Measurements from ENCODE around the gene FLNC. TPM values are rescaled to one million over a fixed set of nuclear protein-coding genes. Genes with fewer than 3 reads are reported as not detected.

Gene FLNC
- total and polyA plus RNA-seq, 9 of the 15 experiments (the other 6 are each of a cell fraction or from before 2014, with no cell fraction given), result 0.90 to 155 (median 28.8) TPM

GRCh38 chr7:128810997-128811396, 19.2 kb upstream of the FLNC start:
- TF ChIP-seq MECOM (CRISPR knock-in tag; IDR thresholded peaks at IDR 0.05) (no peak), SAP30 (IDR thresholded peaks at IDR 0.05; ENCODE audit: borderline replicate concordance, insufficient read depth, low read depth, low read length, poor library complexity, severe bottlenecking) (no peak)
- TF ChIP-seq, protein P1, sequence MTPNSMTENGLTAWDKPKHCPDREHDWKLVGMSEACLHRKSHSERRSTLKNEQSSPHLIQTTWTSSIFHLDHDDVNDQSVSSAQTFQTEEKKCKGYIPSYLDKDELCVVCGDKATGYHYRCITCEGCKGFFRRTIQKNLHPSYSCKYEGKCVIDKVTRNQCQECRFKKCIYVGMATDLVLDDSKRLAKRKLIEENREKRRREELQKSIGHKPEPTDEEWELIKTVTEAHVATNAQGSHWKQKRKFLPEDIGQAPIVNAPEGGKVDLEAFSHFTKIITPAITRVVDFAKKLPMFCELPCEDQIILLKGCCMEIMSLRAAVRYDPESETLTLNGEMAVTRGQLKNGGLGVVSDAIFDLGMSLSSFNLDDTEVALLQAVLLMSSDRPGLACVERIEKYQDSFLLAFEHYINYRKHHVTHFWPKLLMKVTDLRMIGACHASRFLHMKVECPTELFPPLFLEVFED (CRISPR knock-in tag; conservative IDR thresholded peaks at IDR 0.05), result no peak
- TF ChIP-seq, protein P2, sequence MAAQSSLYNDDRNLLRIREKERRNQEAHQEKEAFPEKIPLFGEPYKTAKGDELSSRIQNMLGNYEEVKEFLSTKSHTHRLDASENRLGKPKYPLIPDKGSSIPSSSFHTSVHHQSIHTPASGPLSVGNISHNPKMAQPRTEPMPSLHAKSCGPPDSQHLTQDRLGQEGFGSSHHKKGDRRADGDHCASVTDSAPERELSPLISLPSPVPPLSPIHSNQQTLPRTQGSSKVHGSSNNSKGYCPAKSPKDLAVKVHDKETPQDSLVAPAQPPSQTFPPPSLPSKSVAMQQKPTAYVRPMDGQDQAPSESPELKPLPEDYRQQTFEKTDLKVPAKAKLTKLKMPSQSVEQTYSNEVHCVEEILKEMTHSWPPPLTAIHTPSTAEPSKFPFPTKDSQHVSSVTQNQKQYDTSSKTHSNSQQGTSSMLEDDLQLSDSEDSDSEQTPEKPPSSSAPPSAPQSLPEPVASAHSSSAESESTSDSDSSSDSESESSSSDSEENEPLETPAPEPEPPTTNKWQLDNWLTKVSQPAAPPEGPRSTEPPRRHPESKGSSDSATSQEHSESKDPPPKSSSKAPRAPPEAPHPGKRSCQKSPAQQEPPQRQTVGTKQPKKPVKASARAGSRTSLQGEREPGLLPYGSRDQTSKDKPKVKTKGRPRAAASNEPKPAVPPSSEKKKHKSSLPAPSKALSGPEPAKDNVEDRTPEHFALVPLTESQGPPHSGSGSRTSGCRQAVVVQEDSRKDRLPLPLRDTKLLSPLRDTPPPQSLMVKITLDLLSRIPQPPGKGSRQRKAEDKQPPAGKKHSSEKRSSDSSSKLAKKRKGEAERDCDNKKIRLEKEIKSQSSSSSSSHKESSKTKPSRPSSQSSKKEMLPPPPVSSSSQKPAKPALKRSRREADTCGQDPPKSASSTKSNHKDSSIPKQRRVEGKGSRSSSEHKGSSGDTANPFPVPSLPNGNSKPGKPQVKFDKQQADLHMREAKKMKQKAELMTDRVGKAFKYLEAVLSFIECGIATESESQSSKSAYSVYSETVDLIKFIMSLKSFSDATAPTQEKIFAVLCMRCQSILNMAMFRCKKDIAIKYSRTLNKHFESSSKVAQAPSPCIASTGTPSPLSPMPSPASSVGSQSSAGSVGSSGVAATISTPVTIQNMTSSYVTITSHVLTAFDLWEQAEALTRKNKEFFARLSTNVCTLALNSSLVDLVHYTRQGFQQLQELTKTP (IDR thresholded peaks at IDR 0.05; ENCODE audit: low read depth in 1 of 2, partially characterized antibody in 2 of 2), result no peak
- H3K27ac ChIP-seq (ENCODE audit: extremely low read depth, low read depth, low read length), result no peak overlapping the region
- ATAC-seq (no peak), FAIRE-seq (no peak), DNase-seq (ENCODE audit: extremely low read depth in 1 of 4, low spot score in 3 of 4) (no peak)
- H3K9me1 ChIP-seq (ENCODE audit: control insufficient read depth, insufficient read depth, low read length), result peaks cover 6% of the 10 kb centered on the region
- ChIA-PET CTCF (ENCODE audit: low intra/inter-chr PET ratio) (no interaction called here), POLR2A (interaction anchor here (2.0 kb wide), 1 partner anchor 11 kb away, joined by 9 read pairs; no protein-coding TSS in a partner anchor)
- no peaks in the 10 kb centered on the region for H4K20me1 ChIP-seq (replicated peaks; ENCODE audit: control insufficient read depth, insufficient read depth, low read length)
- in situ Hi-C loops (cut with MboI), result no loop called here
- WGBS (ENCODE audit: insufficient coverage, low coverage, missing lambda C conversion rate), result 69% methylated on average over 3 of the region's 3 CpGs
- BruUV-seq (replicated peaks), result no TSS peak
- H3K9me3 ChIP-seq (replicated peaks; ENCODE audit: control insufficient read depth, insufficient read depth, low read depth, low read length), result no peaks in the 10 kb centered on the region
- peaks cover 52% of the 10 kb centered on the region for H3K36me3 ChIP-seq (ENCODE audit: control insufficient read depth, insufficient read depth, low read length)
- no peaks in the 10 kb centered on the region for H3K27me3 ChIP-seq (ENCODE audit: control insufficient read depth in 2 of 2, insufficient read depth in 2 of 2, low read length in 2 of 2)
- H2AFZ ChIP-seq (ENCODE audit: low read depth, low read length), result no peak overlapping the region
- H3K4me3 ChIP-seq, result no peak overlapping the region
- intact Hi-C loops (cut with micrococcal nuclease), result no loop called here
- no peak overlapping the region for H3K4me2 ChIP-seq (ENCODE audit: insufficient read depth, low read length)
- H3K9ac ChIP-seq (ENCODE audit: insufficient read depth in 1 of 2, low read depth in 2 of 2, low read length in 2 of 2), result no peak overlapping the region
- H3K79me2 ChIP-seq (ENCODE audit: control insufficient read depth, insufficient read depth, low read length), result no peaks in the 10 kb centered on the region
- H3K4me1 ChIP-seq (replicated peaks in 1 of 2; ENCODE audit: control insufficient read depth in 2 of 2, insufficient read depth in 2 of 2, low read length in 2 of 2), result peaks cover 26 to 30% of the 10 kb centered on the region in 2 experiments; a peak in 4 of 5 replicates
